SK-N-SH treated with all-trans-retinoic acid at 6 μM for 48 hours (cell line): ENCODE measurements around the gene NPAS2.

Source experiments
- ATAC-seq: fragments of 200-7000 bp; cut with Tn5 transposase; 3 replicates; pipeline ENCODE4 v1.9.1; 2020; ENCODE audit warnings: mild to moderate bottlenecking, moderate library complexity
- ARNTL ChIP-seq: fragments of 450-650 bp; formaldehyde crosslinking; IDR thresholded peaks from 2 replicates; pipeline ENCODE4 v1.5.0; 2020; ENCODE audit warnings: low read depth, mild to moderate bottlenecking, moderate library complexity, borderline replicate concordance
- BACH2 ChIP-seq: fragments of 250-450 bp; sonication (Bioruptor Pico); IDR thresholded peaks from 2 replicates; pipeline ENCODE4 v1.9.0; 2021; ENCODE audit warnings: mild to moderate bottlenecking, borderline replicate concordance
- CSDC2 ChIP-seq: fragments of 250-450 bp; sonication (Bioruptor Pico); IDR thresholded peaks from 2 replicates; pipeline ENCODE4 v1.5.0; 2020; ENCODE audit warnings: mild to moderate bottlenecking, moderate library complexity
- ESRRG ChIP-seq: fragments of 250-450 bp; sonication (Bioruptor Pico); IDR thresholded peaks from 2 replicates; pipeline ENCODE4 v1.6.1; 2021; ENCODE audit warnings: mild to moderate bottlenecking
- GLIS3 ChIP-seq: fragments of 250-450 bp; sonication (Bioruptor Pico); IDR thresholded peaks from 2 replicates; pipeline ENCODE4 v1.5.0; 2020; ENCODE audit warnings: mild to moderate bottlenecking, moderate library complexity
- ISL1 ChIP-seq: fragments of 250-450 bp; sonication (Bioruptor Pico); IDR thresholded peaks from 2 replicates; pipeline ENCODE4 v2.1.2; 2022; ENCODE audit warnings: mild to moderate bottlenecking, moderate library complexity
- OSR1 ChIP-seq: fragments of 250-450 bp; sonication (Bioruptor Pico); IDR thresholded peaks from 2 replicates; pipeline ENCODE4 v1.8.0; 2022; ENCODE audit warnings: moderate library complexity, mild to moderate bottlenecking, inconsistent platforms
- PPARA ChIP-seq: fragments of 250-450 bp; sonication (Bioruptor Pico); IDR thresholded peaks from 2 replicates; pipeline ENCODE4 v1.5.0; 2020; ENCODE audit warnings: mild to moderate bottlenecking, borderline replicate concordance
- RARB ChIP-seq: fragments of 250-450 bp; sonication (Bioruptor Pico); IDR thresholded peaks from 2 replicates; pipeline ENCODE4 v1.8.0; 2021; ENCODE audit warnings: mild to moderate bottlenecking, moderate library complexity
- SNAI2 ChIP-seq: fragments of 250-450 bp; sonication (Bioruptor Pico); IDR thresholded peaks from 2 replicates; pipeline ENCODE4 v1.5.0; 2020; ENCODE audit warnings: mild to moderate bottlenecking, moderate library complexity
- TCF4 ChIP-seq: fragments of 250-450 bp; sonication (Bioruptor Pico); IDR thresholded peaks from 2 replicates; pipeline ENCODE4 v1.8.0; 2021; ENCODE audit warnings: mild to moderate bottlenecking, moderate library complexity, borderline replicate concordance
- TOX ChIP-seq: fragments of 250-450 bp; sonication (Bioruptor Pico); IDR thresholded peaks from 2 replicates; pipeline ENCODE4 v1.8.0; 2021; ENCODE audit warnings: mild to moderate bottlenecking, moderate library complexity, borderline replicate concordance
- ZC3H10 ChIP-seq: fragments of 250-450 bp; sonication (Bioruptor Pico); IDR thresholded peaks from 2 replicates; pipeline ENCODE4 v1.5.1; 2021; ENCODE audit warnings: mild to moderate bottlenecking, moderate library complexity
- ZFP3 ChIP-seq: fragments of 250-450 bp; sonication (Bioruptor Pico); IDR thresholded peaks from 2 replicates; pipeline ENCODE4 v1.5.0; 2020; ENCODE audit warnings: mild to moderate bottlenecking, moderate library complexity
- ZFP30 ChIP-seq: fragments of 450-650 bp; formaldehyde crosslinking; IDR thresholded peaks from 2 replicates; pipeline ENCODE4 v1.5.0; 2022; ENCODE audit warnings: mild to moderate bottlenecking, moderate library complexity
- ZNF565 ChIP-seq: fragments of 450-650 bp; formaldehyde crosslinking; conservative IDR thresholded peaks from 2 replicates; pipeline ENCODE4 v1.5.0; 2020; ENCODE audit warnings: low read depth, mild to moderate bottlenecking, moderate library complexity
- ZNF70 ChIP-seq: fragments of 450-650 bp; formaldehyde crosslinking; IDR thresholded peaks from 2 replicates; pipeline ENCODE4 v1.5.0; 2020; ENCODE audit warnings: mild to moderate bottlenecking, moderate library complexity
- ZNF8 ChIP-seq: fragments of 450-650 bp; formaldehyde crosslinking; IDR thresholded peaks from 2 replicates; pipeline ENCODE4 v1.5.0; 2020; ENCODE audit warnings: mild to moderate bottlenecking, moderate library complexity
- TF ChIP-seq, protein P1 (sequence below): fragments of 250-450 bp; sonication (Bioruptor Pico); IDR thresholded peaks from 2 replicates; pipeline ENCODE4 v1.5.1; 2021; ENCODE audit warnings: mild to moderate bottlenecking, moderate library complexity
- TF ChIP-seq, protein P2 (sequence below): fragments of 250-450 bp; sonication (Bioruptor Pico); IDR thresholded peaks from 2 replicates; pipeline ENCODE4 v1.5.1; 2020; ENCODE audit warnings: low read depth, mild to moderate bottlenecking, moderate library complexity
- TF ChIP-seq, protein P3 (sequence below): fragments of 250-450 bp; sonication (Bioruptor Pico); IDR thresholded peaks from 2 replicates; pipeline ENCODE4 v1.8.0; 2020; ENCODE audit warnings: mild to moderate bottlenecking, moderate library complexity, borderline replicate concordance
- TF ChIP-seq, protein P4 (sequence below): fragments of 250-450 bp; sonication (Bioruptor Pico); IDR thresholded peaks from 2 replicates; pipeline ENCODE4 v1.8.0; 2021; ENCODE audit warnings: low read depth, mild to moderate bottlenecking, moderate library complexity, borderline replicate concordance
- TF ChIP-seq, protein P5 (sequence below): fragments of 250-450 bp; sonication (Bioruptor Pico); IDR thresholded peaks from 2 replicates; pipeline ENCODE4 v1.5.0; 2020; ENCODE audit warnings: mild to moderate bottlenecking, moderate library complexity

NPAS2 gene

DNA sequence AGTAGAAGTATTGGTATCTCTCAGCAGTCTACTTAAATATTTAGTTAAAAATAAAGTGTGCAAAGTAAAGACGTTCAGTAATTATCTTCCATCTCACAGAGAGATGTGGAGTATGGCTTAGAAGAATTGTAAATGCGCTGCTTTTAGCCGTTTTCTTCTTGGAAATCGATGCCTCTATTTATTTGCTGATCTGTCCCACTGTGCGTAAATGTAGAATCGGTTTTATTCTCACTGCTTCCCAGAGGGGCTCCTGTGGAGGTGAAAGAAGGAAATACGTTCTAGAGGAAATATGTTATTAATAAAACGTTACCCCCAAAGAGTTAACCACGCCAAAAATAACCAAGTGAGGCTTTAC lies 1.9 kb downstream of the NPAS2 start (continued):
- TF ChIP-seq, protein P1, sequence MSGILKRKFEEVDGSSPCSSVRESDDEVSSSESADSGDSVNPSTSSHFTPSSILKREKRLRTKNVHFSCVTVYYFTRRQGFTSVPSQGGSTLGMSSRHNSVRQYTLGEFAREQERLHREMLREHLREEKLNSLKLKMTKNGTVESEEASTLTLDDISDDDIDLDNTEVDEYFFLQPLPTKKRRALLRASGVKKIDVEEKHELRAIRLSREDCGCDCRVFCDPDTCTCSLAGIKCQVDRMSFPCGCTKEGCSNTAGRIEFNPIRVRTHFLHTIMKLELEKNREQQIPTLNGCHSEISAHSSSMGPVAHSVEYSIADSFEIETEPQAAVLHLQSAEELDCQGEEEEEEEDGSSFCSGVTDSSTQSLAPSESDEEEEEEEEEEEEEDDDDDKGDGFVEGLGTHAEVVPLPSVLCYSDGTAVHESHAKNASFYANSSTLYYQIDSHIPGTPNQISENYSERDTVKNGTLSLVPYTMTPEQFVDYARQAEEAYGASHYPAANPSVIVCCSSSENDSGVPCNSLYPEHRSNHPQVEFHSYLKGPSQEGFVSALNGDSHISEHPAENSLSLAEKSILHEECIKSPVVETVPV, result no peak
- no peak for TF ChIP-seq ZFP30 (CRISPR knock-in tag)
- no peak for TF ChIP-seq PPARA
- no peak for TF ChIP-seq TOX (CRISPR knock-in tag)
- no peak for TF ChIP-seq CSDC2 (CRISPR knock-in tag)
- TF ChIP-seq BACH2 (CRISPR knock-in tag), result no peak
- TF ChIP-seq OSR1, result no peak
- TF ChIP-seq, all 23 proteins: peak for 0

DNA sequence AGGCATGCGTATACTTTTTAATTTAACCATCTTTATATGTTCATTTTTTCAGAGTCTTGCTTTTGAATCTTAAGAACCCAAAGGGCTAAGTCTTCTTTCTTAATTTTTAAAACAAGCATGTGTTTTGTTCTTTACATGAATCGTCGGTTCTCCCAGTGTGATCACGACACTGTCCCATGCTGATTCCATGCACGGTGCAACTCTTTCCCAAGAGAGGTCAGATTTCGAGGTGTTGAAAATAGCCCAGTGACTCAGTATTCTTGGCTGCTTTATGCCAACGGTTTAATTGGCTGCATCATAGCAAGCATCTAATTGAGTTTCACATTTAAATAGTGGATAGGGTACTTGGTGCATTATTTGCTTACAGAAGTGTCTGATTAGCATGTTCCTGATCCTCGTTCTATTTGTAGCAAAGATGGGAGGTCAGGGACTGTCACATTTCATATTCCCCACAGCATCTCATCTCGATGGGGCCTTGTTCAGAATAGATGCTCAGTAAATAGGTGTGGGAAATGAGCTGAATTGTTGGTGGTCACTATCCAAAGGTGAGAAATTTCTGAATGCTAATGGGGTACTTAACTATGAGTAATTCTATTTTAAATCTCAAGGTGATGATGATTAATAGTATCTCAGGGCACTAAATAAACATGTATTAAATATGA lies 2.8 kb downstream of the NPAS2 start:
- TF ChIP-seq TCF4 (CRISPR knock-in tag), result no peak
- TF ChIP-seq, protein P2, sequence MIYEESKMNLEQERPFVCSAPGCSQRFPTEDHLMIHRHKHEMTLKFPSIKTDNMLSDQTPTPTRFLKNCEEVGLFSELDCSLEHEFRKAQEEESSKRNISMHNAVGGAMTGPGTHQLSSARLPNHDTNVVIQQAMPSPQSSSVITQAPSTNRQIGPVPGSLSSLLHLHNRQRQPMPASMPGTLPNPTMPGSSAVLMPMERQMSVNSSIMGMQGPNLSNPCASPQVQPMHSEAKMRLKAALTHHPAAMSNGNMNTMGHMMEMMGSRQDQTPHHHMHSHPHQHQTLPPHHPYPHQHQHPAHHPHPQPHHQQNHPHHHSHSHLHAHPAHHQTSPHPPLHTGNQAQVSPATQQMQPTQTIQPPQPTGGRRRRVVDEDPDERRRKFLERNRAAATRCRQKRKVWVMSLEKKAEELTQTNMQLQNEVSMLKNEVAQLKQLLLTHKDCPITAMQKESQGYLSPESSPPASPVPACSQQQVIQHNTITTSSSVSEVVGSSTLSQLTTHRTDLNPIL, result no peak
- TF ChIP-seq, protein P3, sequence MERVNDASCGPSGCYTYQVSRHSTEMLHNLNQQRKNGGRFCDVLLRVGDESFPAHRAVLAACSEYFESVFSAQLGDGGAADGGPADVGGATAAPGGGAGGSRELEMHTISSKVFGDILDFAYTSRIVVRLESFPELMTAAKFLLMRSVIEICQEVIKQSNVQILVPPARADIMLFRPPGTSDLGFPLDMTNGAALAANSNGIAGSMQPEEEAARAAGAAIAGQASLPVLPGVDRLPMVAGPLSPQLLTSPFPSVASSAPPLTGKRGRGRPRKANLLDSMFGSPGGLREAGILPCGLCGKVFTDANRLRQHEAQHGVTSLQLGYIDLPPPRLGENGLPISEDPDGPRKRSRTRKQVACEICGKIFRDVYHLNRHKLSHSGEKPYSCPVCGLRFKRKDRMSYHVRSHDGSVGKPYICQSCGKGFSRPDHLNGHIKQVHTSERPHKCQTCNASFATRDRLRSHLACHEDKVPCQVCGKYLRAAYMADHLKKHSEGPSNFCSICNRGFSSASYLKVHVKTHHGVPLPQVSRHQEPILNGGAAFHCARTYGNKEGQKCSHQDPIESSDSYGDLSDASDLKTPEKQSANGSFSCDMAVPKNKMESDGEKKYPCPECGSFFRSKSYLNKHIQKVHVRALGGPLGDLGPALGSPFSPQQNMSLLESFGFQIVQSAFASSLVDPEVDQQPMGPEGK (CRISPR knock-in tag), result no peak
- no peak for TF ChIP-seq ZNF70 (CRISPR knock-in tag)
- TF ChIP-seq OSR1, result no peak
- no peak for TF ChIP-seq ZFP30 (CRISPR knock-in tag)
- TF ChIP-seq SNAI2 (CRISPR knock-in tag), result no peak
- no peak for TF ChIP-seq ZC3H10 (CRISPR knock-in tag)
- TF ChIP-seq ISL1 (CRISPR knock-in tag), result no peak
- TF ChIP-seq GLIS3, result no peak
- no peak for TF ChIP-seq ESRRG
- no peak for TF ChIP-seq RARB (CRISPR knock-in tag)
- no peak for TF ChIP-seq ZNF8 (CRISPR knock-in tag)
- ATAC-seq, result no peak

DNA sequence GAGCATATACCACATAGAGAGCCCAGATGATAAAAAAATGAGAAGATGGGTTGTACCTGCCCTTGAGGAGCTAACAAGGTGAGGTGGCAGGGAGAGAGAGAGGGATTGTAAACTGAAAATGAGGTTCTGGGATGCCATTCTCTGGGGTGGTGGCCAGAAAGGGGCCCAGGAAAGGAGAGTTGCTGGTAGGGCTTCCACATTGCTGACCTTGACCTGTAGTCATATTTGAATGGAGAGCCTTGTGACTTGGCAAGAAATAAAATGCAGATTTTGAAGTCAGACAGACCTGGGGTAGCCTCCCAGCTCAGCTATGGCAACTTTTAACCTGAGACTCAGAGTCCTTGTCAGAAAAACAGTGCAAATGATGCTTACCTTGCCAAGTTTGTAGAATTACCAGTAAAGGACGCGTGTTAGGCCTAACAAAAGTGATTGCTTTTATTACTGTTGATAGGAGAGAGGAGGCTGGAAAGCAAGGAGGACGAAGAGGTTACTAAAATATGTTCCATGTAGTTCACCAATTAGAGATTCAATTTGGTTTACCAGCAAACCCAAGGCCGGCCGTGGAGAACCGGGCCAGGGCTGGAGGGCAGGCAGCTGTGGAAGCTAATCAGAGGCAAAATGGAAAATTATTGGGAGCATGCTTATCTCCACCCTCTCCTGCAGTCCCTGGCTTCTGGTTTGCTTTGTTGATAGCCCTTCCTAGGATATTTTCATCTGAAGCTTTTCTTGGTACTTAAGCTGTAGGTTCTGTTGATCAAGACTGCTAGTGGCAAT lies 3.9 kb downstream of the NPAS2 start:
- TF ChIP-seq TCF4 (CRISPR knock-in tag), result no peak

DNA sequence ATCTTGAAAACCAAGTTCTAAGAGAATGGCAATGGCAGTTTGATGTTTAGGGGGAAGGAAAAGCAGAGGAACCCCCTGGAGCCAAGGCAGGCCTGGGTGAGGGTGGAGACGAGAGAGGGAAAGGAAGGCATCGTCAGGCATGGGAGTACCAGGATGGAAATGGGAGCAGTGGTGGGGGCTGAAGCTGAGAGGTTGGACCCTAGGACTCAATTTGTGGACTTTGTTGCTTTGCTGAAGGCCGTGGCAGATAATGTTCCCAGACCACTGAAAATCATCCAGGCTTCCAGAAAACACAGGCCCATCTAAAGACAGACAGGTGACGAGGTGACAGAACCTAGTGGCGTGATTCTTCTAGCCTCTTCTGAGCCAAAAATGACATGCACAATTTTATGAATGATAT lies 4.9 kb downstream of the NPAS2 start:
- no peak for TF ChIP-seq ARNTL (CRISPR knock-in tag)
- no peak for TF ChIP-seq TOX (CRISPR knock-in tag)
- TF ChIP-seq, protein P4, sequence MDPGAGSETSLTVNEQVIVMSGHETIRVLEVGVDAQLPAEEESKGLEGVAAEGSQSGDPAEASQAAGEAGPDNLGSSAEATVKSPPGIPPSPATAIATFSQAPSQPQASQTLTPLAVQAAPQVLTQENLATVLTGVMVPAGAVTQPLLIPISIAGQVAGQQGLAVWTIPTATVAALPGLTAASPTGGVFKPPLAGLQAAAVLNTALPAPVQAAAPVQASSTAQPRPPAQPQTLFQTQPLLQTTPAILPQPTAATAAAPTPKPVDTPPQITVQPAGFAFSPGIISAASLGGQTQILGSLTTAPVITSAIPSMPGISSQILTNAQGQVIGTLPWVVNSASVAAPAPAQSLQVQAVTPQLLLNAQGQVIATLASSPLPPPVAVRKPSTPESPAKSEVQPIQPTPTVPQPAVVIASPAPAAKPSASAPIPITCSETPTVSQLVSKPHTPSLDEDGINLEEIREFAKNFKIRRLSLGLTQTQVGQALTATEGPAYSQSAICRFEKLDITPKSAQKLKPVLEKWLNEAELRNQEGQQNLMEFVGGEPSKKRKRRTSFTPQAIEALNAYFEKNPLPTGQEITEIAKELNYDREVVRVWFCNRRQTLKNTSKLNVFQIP (CRISPR knock-in tag), result no peak
- no peak for TF ChIP-seq TCF4 (CRISPR knock-in tag)
- TF ChIP-seq, all 23 proteins: peak for 0
- ATAC-seq, result no peak

More for the DNA sequence above, 3.9 kb downstream of the NPAS2 start:
- ATAC-seq, result no peak

DNA sequence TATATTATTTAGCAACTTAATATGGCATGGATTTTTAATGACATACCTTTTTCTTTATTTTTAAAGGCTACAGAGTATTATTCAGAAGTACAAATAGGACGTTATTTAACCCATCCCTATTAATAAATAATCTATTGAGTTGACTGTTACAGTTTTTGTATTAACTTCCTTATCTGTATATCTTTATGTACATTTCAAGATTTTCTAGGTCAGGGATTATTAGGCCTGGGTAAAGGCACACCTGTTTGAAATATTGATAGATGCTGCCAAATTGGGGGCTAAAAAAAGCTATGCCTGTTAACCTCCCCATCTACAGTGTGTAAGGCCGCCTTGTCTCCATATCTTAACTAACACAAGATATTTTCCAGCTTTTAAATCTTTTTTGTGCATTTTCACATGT lies 6.6 kb downstream of the NPAS2 start:
- TF ChIP-seq TOX (CRISPR knock-in tag), result no peak
- TF ChIP-seq ISL1 (CRISPR knock-in tag), result no peak
- TF ChIP-seq ZNF70 (CRISPR knock-in tag), result no peak
- no peak for TF ChIP-seq ARNTL (CRISPR knock-in tag)
- TF ChIP-seq, protein P5, sequence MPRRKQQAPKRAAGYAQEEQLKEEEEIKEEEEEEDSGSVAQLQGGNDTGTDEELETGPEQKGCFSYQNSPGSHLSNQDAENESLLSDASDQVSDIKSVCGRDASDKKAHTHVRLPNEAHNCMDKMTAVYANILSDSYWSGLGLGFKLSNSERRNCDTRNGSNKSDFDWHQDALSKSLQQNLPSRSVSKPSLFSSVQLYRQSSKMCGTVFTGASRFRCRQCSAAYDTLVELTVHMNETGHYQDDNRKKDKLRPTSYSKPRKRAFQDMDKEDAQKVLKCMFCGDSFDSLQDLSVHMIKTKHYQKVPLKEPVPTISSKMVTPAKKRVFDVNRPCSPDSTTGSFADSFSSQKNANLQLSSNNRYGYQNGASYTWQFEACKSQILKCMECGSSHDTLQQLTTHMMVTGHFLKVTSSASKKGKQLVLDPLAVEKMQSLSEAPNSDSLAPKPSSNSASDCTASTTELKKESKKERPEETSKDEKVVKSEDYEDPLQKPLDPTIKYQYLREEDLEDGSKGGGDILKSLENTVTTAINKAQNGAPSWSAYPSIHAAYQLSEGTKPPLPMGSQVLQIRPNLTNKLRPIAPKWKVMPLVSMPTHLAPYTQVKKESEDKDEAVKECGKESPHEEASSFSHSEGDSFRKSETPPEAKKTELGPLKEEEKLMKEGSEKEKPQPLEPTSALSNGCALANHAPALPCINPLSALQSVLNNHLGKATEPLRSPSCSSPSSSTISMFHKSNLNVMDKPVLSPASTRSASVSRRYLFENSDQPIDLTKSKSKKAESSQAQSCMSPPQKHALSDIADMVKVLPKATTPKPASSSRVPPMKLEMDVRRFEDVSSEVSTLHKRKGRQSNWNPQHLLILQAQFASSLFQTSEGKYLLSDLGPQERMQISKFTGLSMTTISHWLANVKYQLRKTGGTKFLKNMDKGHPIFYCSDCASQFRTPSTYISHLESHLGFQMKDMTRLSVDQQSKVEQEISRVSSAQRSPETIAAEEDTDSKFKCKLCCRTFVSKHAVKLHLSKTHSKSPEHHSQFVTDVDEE (CRISPR knock-in tag), result no peak
- TF ChIP-seq ZC3H10 (CRISPR knock-in tag), result no peak
- TF ChIP-seq BACH2 (CRISPR knock-in tag), result no peak
- TF ChIP-seq ZFP3, result no peak
- TF ChIP-seq, protein P1, result no peak
- TF ChIP-seq ZNF565 (CRISPR knock-in tag), result no peak
- TF ChIP-seq, all 23 proteins: peak for 0
- no peak for ATAC-seq
